SH-SY5Y (cell line): ENCODE data around the gene SMIM1.

Experiments used
- GATA2 ChIP-seq: IDR thresholded peaks from 2 replicates; pipeline ENCODE4 v1.6.1; 2011; ENCODE audit warnings: mild to moderate bottlenecking, low read depth, low read length
- GATA3 ChIP-seq: IDR thresholded peaks from 2 replicates; pipeline ENCODE4 v1.6.1; 2011; ENCODE audit warnings: low read depth, mild to moderate bottlenecking, low read length, moderate library complexity

GRCh38 chr1:3762873-3763228 lies 9.7 kb upstream of the SMIM1 start:
- TF ChIP-seq GATA2 (no peak), GATA3 (no peak)
